ENCODE results near the gene TBX19. TPM values are rescaled to one million over a fixed set of nuclear protein-coding genes. Genes with fewer than 3 reads are reported as not detected.

TBX19 gene
- total RNA-seq, 1 experiment from 2014 or later, result 3.0 TPM

- no TSS peak for BruUV-seq (replicated peaks)
- H3K4me3 ChIP-seq (replicated peaks in 1 of 2; ENCODE audit: low read depth in 1 of 2, low read length in 2 of 2), result no peak overlapping the region
- CTCF ChIA-PET, result interaction anchor here (1.4 kb wide), 1 partner anchor 8 kb away, joined by 9 read pairs; no protein-coding TSS in a partner anchor
Observed at GRCh38 chr1:168243198-168243597, 37.5 kb upstream of the TBX19 start.

More at GRCh38 chr1:168243198-168243597, 37.5 kb upstream of the TBX19 start:
- ATAC-seq (peak; percentile 53), DNase-seq (ENCODE audit: low read depth, low spot score) (no peak)
- Histone ChIP-seq H3K4me1 (ENCODE audit: control insufficient read depth in 1 of 2, insufficient read depth in 2 of 2, low read length in 2 of 2) (peaks cover 17% of the 10 kb centered on the region in 2 experiments), H4K20me1 (ENCODE audit: insufficient read depth) (no peaks in the 10 kb centered on the region), H3K4me2 (ENCODE audit: low read length) (peak overlapping the region; percentile 47), H3K79me2 (ENCODE audit: insufficient read depth, low read length) (peaks cover 28% of the 10 kb centered on the region), H3K9ac (ENCODE audit: low read length) (no peak overlapping the region), H3K27ac (ENCODE audit: low read depth, low read length) (peak overlapping the region; percentile 44), H3K9me3 (ENCODE audit: control insufficient read depth in 1 of 2, insufficient read depth in 1 of 2, low read depth in 1 of 2, low read length in 2 of 2) (no peaks in the 10 kb centered on the region), H3K36me3 (ENCODE audit: control insufficient read depth in 1 of 2, insufficient read depth in 2 of 2, low read length in 2 of 2) (peaks cover 20 to 27% of the 10 kb centered on the region in 2 experiments), H3K9me2 (ENCODE audit: insufficient read depth) (no peaks in the 10 kb centered on the region), H3K27me3 (ENCODE audit: insufficient read depth, low read length) (no peaks in the 10 kb centered on the region), H2AFZ (ENCODE audit: low read depth, low read length, poor library complexity, severe bottlenecking) (no peak overlapping the region)
- ChIA-PET POLR2A (no interaction called here), RAD21 (ENCODE audit: low non-redundant PET in 1 of 2, low total read pairs in 2 of 2, uncharacterized antibody in 2 of 2, unreplicated experiment in 2 of 2) (no interaction called here)
- intact Hi-C loops (cut with micrococcal nuclease), result no loop called here
- no peak for TF ChIP-seq ELF1 (IDR thresholded peaks at IDR 0.05; ENCODE audit: borderline replicate concordance, low read depth)
- no peak for TF ChIP-seq ZFX (IDR thresholded peaks at IDR 0.05)
- TF ChIP-seq MAX (IDR thresholded peaks at IDR 0.05), result no peak
- TF ChIP-seq EGR1 (IDR thresholded peaks at IDR 0.05; ENCODE audit: low read depth), result no peak
- no peak for TF ChIP-seq CTCF (IDR thresholded peaks at IDR 0.05 in 2 of 3, conservative IDR thresholded peaks at IDR 0.05 in 1 of 3; ENCODE audit: borderline replicate concordance in 1 of 3, insufficient read depth in 1 of 3, low read depth in 2 of 3, low read length in 2 of 3)
- no peak for TF ChIP-seq YY1 (IDR thresholded peaks at IDR 0.05; ENCODE audit: extremely low read depth, insufficient replicate concordance, low read depth, low read length)
- TF ChIP-seq SP1 (IDR thresholded peaks at IDR 0.05; ENCODE audit: low read depth), result no peak
- no peak for TF ChIP-seq POLR2AphosphoS5 (IDR thresholded peaks at IDR 0.05; ENCODE audit: low read depth, low read length)
- TF ChIP-seq SIN3A (IDR thresholded peaks at IDR 0.05; ENCODE audit: low read depth), result no peak
- TF ChIP-seq CBX3 (IDR thresholded peaks at IDR 0.05; ENCODE audit: low read depth), result no peak
- no peak for TF ChIP-seq POLR2A (IDR thresholded peaks at IDR 0.05; ENCODE audit: borderline replicate concordance, extremely low read depth, insufficient read depth, insufficient read length)
- no peak for TF ChIP-seq RAD21 (IDR thresholded peaks at IDR 0.05; ENCODE audit: low read depth)
- no peak for TF ChIP-seq SRF (IDR thresholded peaks at IDR 0.05; ENCODE audit: low read depth)
- TF ChIP-seq TCF7L2 (IDR thresholded peaks at IDR 0.05; ENCODE audit: borderline replicate concordance, extremely low read depth, insufficient read depth, insufficient read length), result no peak
- no peak for TF ChIP-seq ZNF274 (IDR thresholded peaks at IDR 0.05; ENCODE audit: low read depth, low read length)
- TF ChIP-seq REST (IDR thresholded peaks at IDR 0.05; ENCODE audit: low read depth), result no peak
- no peak for TF ChIP-seq FOSL1 (IDR thresholded peaks at IDR 0.05; ENCODE audit: low read depth)

Measured in HCT116 (cell line).